ENCODE data around the gene NUP88. TPM values are rescaled to one million over a fixed set of nuclear protein-coding genes. Genes with fewer than 3 reads are reported as not detected.
"Not testable (repeated sequence)": the region's sequence is repeated elsewhere in the genome, so short reads cannot be mapped to it uniquely, and the experiment has no call there.

Gene NUP88
- total and polyA plus RNA-seq, 4 donors = 39.6 to 124 (median 57.4) TPM

DNA sequence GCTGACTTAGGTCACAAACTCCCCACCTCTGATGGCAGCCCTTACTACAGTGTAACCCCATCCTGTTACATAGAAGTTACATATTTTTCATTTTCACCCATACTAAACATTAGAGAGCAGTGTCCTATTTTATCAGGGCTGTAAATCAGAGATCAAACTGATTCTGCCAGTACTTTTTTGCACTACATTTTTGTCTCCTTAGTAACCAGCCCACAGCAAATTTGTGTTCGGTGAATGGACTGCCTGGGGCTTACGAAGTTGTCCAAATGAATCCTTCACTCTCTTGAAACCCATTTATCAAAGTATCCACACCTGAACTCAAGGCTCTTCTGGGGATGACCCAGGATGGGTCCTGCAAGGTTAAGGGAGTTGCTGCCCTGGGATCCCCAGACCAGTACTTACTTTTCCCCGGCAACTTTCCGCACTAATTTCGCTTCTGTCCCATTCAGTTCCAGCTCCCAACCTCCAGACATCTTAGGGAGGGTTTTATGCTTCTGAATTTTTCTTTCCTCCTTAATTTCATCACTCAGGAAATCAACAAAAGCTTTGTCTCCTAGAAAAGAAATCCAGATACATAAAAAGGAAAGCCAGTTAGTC, 18.4 kb upstream of the NUP88 start:
- Histone ChIP-seq H3K27me3 (ENCODE audit: control insufficient read depth in 4 of 4, insufficient read depth in 4 of 4, low read length in 3 of 4) (no peaks in the 10 kb centered on the region), H3K4me1 (ENCODE audit: control insufficient read depth in 4 of 4, insufficient read depth in 4 of 4, low read length in 3 of 4) (peaks cover 0 to 15% (median 11%) of the 10 kb centered on the region in 4 donors), H3K36me3 (ENCODE audit: control insufficient read depth in 4 of 4, insufficient read depth in 3 of 4, low read depth in 1 of 4, low read length in 3 of 4) (peaks cover 4 to 31% (median 29%) of the 10 kb centered on the region in 4 donors), H3K9me3 (ENCODE audit: control insufficient read depth in 4 of 4, low read length in 3 of 4) (no peaks in the 10 kb centered on the region), H3K27ac (ENCODE audit: low read depth in 1 of 2, low read length in 2 of 2) (no peak overlapping the region), H3K4me3 (ENCODE audit: low read depth in 1 of 3, low read length in 3 of 3) (peak overlapping the region; percentile 88 to 92 (median 91)), H3K9ac (ENCODE audit: low read depth in 1 of 2, low read length in 2 of 2) (peak overlapping the region; percentile 55 to 97)
- 60% methylated on average over 5 of the region's 5 CpGs for WGBS
- no peak for DNase-seq (ENCODE audit: low spot score)
- TF ChIP-seq GABPA (IDR thresholded peaks at IDR 0.05 in 1 of 2, conservative IDR thresholded peaks at IDR 0.05 in 1 of 2) = no peak
- TF ChIP-seq, protein P1, sequence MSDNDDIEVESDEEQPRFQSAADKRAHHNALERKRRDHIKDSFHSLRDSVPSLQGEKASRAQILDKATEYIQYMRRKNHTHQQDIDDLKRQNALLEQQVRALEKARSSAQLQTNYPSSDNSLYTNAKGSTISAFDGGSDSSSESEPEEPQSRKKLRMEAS (IDR thresholded peaks at IDR 0.05) = no peak
- TF ChIP-seq TAF1 (conservative IDR thresholded peaks at IDR 0.05) = no peak
- TF ChIP-seq NR2F2 (IDR thresholded peaks at IDR 0.05) = no peak
- no peak for TF ChIP-seq EGR1 (IDR thresholded peaks at IDR 0.05; ENCODE audit: low read depth in 2 of 2)
- no peak for TF ChIP-seq RXRA (IDR thresholded peaks at IDR 0.05)
- no peak for TF ChIP-seq REST (IDR thresholded peaks at IDR 0.05)
- TF ChIP-seq JUND (IDR thresholded peaks at IDR 0.05) = no peak
- no peak for TF ChIP-seq RAD21 (IDR thresholded peaks at IDR 0.05)
- TF ChIP-seq, protein P2, sequence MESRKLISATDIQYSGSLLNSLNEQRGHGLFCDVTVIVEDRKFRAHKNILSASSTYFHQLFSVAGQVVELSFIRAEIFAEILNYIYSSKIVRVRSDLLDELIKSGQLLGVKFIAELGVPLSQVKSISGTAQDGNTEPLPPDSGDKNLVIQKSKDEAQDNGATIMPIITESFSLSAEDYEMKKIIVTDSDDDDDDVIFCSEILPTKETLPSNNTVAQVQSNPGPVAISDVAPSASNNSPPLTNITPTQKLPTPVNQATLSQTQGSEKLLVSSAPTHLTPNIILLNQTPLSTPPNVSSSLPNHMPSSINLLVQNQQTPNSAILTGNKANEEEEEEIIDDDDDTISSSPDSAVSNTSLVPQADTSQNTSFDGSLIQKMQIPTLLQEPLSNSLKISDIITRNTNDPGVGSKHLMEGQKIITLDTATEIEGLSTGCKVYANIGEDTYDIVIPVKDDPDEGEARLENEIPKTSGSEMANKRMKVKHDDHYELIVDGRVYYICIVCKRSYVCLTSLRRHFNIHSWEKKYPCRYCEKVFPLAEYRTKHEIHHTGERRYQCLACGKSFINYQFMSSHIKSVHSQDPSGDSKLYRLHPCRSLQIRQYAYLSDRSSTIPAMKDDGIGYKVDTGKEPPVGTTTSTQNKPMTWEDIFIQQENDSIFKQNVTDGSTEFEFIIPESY (IDR thresholded peaks at IDR 0.05) = no peak
- TF ChIP-seq SP1 (IDR thresholded peaks at IDR 0.05) = no peak
- TF ChIP-seq HNF4G (IDR thresholded peaks at IDR 0.05) = no peak
- TF ChIP-seq HNF4A (conservative IDR thresholded peaks at IDR 0.05) = no peak
- no peak for TF ChIP-seq ATF3 (IDR thresholded peaks at IDR 0.05)
- no peak for TF ChIP-seq YY1 (IDR thresholded peaks at IDR 0.05)
- no peak for TF ChIP-seq FOXA1 (IDR thresholded peaks at IDR 0.05)
- TF ChIP-seq CTCF (IDR thresholded peaks at IDR 0.05; ENCODE audit: low read depth, low read length, missing input control) = no peak
- TF ChIP-seq FOXA2 (IDR thresholded peaks at IDR 0.05) = no peak

DNA sequence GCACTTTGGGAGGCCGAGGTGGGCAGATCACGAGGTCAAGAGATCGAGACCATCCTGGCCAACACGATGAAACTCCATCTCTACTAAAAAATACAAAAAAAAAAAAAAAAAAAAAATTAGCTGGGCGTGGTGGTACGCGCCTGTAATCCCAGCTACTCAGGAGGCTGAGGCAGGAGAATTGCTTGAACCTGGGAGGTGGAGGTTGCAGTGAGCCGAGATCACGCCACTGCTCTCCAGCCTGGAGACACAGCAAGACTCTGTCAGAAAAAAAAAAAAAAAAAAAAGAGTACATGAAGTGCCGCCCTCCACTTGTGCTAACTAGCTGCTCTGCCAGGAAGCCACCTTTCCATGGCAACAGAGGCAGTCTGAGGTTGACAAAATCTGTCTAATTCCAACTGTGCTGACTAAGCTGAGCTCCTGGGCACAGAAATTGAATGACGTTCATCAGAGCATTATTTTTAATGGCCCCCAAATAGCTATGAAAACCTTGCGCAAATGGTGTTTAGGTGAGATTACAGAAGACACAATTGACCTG, 16.4 kb upstream of the NUP88 start:
- not testable (repeated sequence) for H3K27me3 ChIP-seq (ENCODE audit: control insufficient read depth in 4 of 4, insufficient read depth in 4 of 4, low read length in 3 of 4); H3K9me3 ChIP-seq (ENCODE audit: control insufficient read depth in 4 of 4, low read length in 3 of 4); DNase-seq (ENCODE audit: low spot score); H3K9ac ChIP-seq (ENCODE audit: low read depth in 1 of 2, low read length in 2 of 2); H3K4me3 ChIP-seq (ENCODE audit: low read depth in 1 of 3, low read length in 3 of 3); H3K27ac ChIP-seq (ENCODE audit: low read depth in 1 of 2, low read length in 2 of 2)
- WGBS = 93% methylated on average over 12 of the region's 12 CpGs
- H3K4me1 ChIP-seq (ENCODE audit: control insufficient read depth in 4 of 4, insufficient read depth in 4 of 4, low read length in 3 of 4) = peaks cover 0 to 15% (median 11%) of the 10 kb centered on the region in 4 donors
- peaks cover 5 to 45% (median 38%) of the 10 kb centered on the region in 4 donors for H3K36me3 ChIP-seq (ENCODE audit: control insufficient read depth in 4 of 4, insufficient read depth in 3 of 4, low read depth in 1 of 4, low read length in 3 of 4)

All from liver (tissue), 9 donors.